Keratinocyte (primary cell): ENCODE results near the gene DSCAML1. TPM values are rescaled to one million over a fixed set of nuclear protein-coding genes. Genes with fewer than 3 reads are reported as not detected.

ENCODE experiments used
- DNase-seq: peaks from one replicate; pipeline ENCODE4 v3.0.0-alpha.2; 2011; ENCODE audit warnings: low read depth, missing footprints, low spot score
- FAIRE-seq: peaks from 2 replicates; lab custom pipeline; 2011; peaks lifted over from hg19 to GRCh38; lab: Jason Lieb, UNC
- H2AFZ ChIP-seq: 2 replicates; pipeline ENCODE4 v1.6.0; 2012; ENCODE audit warnings: low read length, control low read depth, inconsistent platforms; ENCODE audit not compliant: control insufficient read depth
- H3K27ac ChIP-seq: 2 replicates; pipeline ENCODE4 v1.5.1; 2011; ENCODE audit warnings: low read length; ENCODE audit not compliant: control insufficient read depth, insufficient read depth
- H3K27me3 ChIP-seq: 3 replicates; pipeline ENCODE4 v1.6.0; 2011; ENCODE audit warnings: low read length; ENCODE audit not compliant: control insufficient read depth, insufficient read depth; ENCODE audit errors: extremely low read depth
- H3K36me3 ChIP-seq, 2 experiments: 2 replicates in 1 of 2; 3 replicates in 1 of 2; pipeline ENCODE4 v1.5.1; 2011; ENCODE audit warnings: low read length in 2 of 2, mild to moderate bottlenecking in 1 of 2; ENCODE audit not compliant: control insufficient read depth in 2 of 2, insufficient read depth in 2 of 2; ENCODE audit errors: extremely low read depth in 1 of 2
- H3K4me1 ChIP-seq: 3 replicates; pipeline ENCODE4 v1.5.1; 2011; ENCODE audit warnings: low read length; ENCODE audit not compliant: control insufficient read depth, insufficient read depth; ENCODE audit errors: extremely low read depth
- H3K4me2 ChIP-seq: 3 replicates; pipeline ENCODE4 v1.6.0; 2011; ENCODE audit warnings: low read depth, low read length; ENCODE audit not compliant: control insufficient read depth, insufficient read depth; ENCODE audit errors: extremely low read depth
- H3K4me3 ChIP-seq, 3 experiments: fragments of 200-600 bp in 1 of 3; sonication (generic) in 1 of 3; 2 replicates in 2 of 3; 3 replicates in 1 of 3; pipeline ENCODE4 v1.5.1; 2011 to 2016; ENCODE audit warnings: low read length in 3 of 3, mild to moderate bottlenecking in 3 of 3, control low read depth in 2 of 3, inconsistent platforms in 1 of 3, low read depth in 1 of 3, mixed read lengths in 1 of 3, mixed run types in 1 of 3, moderate library complexity in 1 of 3; ENCODE audit not compliant: control insufficient read depth in 2 of 3, insufficient read depth in 2 of 3; ENCODE audit errors: extremely low read depth in 1 of 3
- H3K79me2 ChIP-seq: 2 replicates; pipeline ENCODE4 v1.6.0; 2012; ENCODE audit warnings: low read length; ENCODE audit not compliant: control insufficient read depth, insufficient read depth
- H3K9ac ChIP-seq: 3 replicates; pipeline ENCODE4 v1.6.0; 2011; ENCODE audit warnings: low read length; ENCODE audit not compliant: control insufficient read depth, insufficient read depth; ENCODE audit errors: extremely low read depth
- H3K9me1 ChIP-seq: 3 replicates; pipeline ENCODE4 v1.6.0; 2011; ENCODE audit warnings: low read length; ENCODE audit not compliant: control insufficient read depth, insufficient read depth; ENCODE audit errors: extremely low read depth
- H3K9me3 ChIP-seq: 2 replicates; pipeline ENCODE4 v1.5.1; 2012; ENCODE audit warnings: low read depth, low read length; ENCODE audit not compliant: control insufficient read depth
- H4K20me1 ChIP-seq: 3 replicates; pipeline ENCODE4 v1.6.0; 2011; ENCODE audit warnings: low read length; ENCODE audit not compliant: control insufficient read depth, insufficient read depth; ENCODE audit errors: extremely low read depth
- CTCF ChIP-seq, 3 experiments: IDR thresholded peaks in 1 of 3; conservative IDR thresholded peaks in 1 of 3; optimal IDR thresholded peaks in 1 of 3; 2 replicates in 2 of 3; 3 replicates in 1 of 3; pipeline versions ENCODE3 to v1.5.1; 2011; ENCODE audit warnings: low read length in 3 of 3, mild to moderate bottlenecking in 3 of 3, moderate library complexity in 2 of 3, control low read depth in 1 of 3, inconsistent platforms in 1 of 3; ENCODE audit not compliant: insufficient read depth in 2 of 3; ENCODE audit errors: extremely low read depth in 1 of 3
- EZH2 ChIP-seq: IDR thresholded peaks from one replicate; pipeline ENCODE4 v1.6.1; 2012; ENCODE audit warnings: inconsistent platforms, mild to moderate bottlenecking, low read length, moderate library complexity
- dilution Hi-C: fragments of 300-500 bp; cut with MboI; formaldehyde crosslinking; loops from one replicate; pipeline ENCODE4 v1.7.0; 2020; ENCODE audit warnings: low sequenced_read_pairs; ENCODE audit not compliant: extremely low pct_ligation_motif_present
- polyA plus RNA-seq, 5 experiments: library from polyadenylated mRNA; depleted of rRNA in 3 of 5; stranded (reverse) in 3 of 5; stranded (forward) in 1 of 5; unstranded in 1 of 5; fragments of >200 nt; gene quantifications; 1 replicate in 1 of 5; 2 replicates in 3 of 5; 3 replicates in 1 of 5; pipeline versions ENCODE4 v1.2.1 to v1.2.3, GENCODE V29; 2011 to 2012; ENCODE audit warnings: missing spikeins in 2 of 5, low read depth in 1 of 5, low replicate concordance in 1 of 5

The DSCAML1 gene
- polyA plus RNA-seq, 1 donor (not counting 4 experiments of a cell fraction or from before 2014, with no cell fraction given), result not detected

- no peaks in the 10 kb centered on the region for H3K79me2 ChIP-seq
- no peaks in the 10 kb centered on the region for H3K9me3 ChIP-seq
- dilution Hi-C loops, result no loop called here
- no peak for DNase-seq
- H3K27me3 ChIP-seq, result peaks cover 25% of the 10 kb centered on the region
- no peaks in the 10 kb centered on the region for H3K36me3 ChIP-seq
- H4K20me1 ChIP-seq, result no peaks in the 10 kb centered on the region
- no peak overlapping the region for H3K27ac ChIP-seq
- no peak overlapping the region for H2AFZ ChIP-seq
- no peak overlapping the region for H3K9ac ChIP-seq
- TF ChIP-seq EZH2 (no peak), CTCF (optimal IDR thresholded peaks at IDR 0.05 in 1 of 3, IDR thresholded peaks at IDR 0.05 in 1 of 3, conservative IDR thresholded peaks at IDR 0.05 in 1 of 3; ENCODE audit: extremely low read depth in 1 of 3, insufficient read depth in 2 of 3, low read length in 3 of 3) (no peak)
- no peak overlapping the region for H3K4me2 ChIP-seq
- FAIRE-seq, result no peak
- H3K4me1 ChIP-seq, result no peaks in the 10 kb centered on the region
- no peaks in the 10 kb centered on the region for H3K9me1 ChIP-seq
- H3K4me3 ChIP-seq, result no peak overlapping the region
These were observed 10.7 kb downstream of the DSCAML1 start for GRCh38 chr11:117786135-117786870.

DNA sequence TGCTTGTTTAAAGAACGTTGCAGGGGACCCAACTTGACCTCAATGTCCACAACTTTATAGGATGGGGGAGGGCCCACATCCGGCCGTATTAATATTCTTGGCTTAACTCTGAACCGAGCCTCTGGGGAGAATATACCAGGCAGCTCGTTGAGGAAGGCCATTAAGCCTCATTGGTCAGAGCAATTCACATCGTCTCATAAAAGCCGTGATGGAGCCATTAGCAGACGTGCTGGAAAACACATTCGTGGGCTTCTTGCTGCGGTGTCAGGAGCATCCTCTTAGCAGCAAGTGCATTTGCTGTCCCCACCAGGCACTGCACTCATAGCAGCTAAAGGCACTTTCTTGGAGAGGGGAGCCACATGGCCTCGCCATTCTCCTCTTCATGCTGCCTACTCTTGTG is 14.9 kb downstream of the DSCAML1 start:
- no peak for TF ChIP-seq CTCF (optimal IDR thresholded peaks at IDR 0.05 in 1 of 3, IDR thresholded peaks at IDR 0.05 in 1 of 3, conservative IDR thresholded peaks at IDR 0.05 in 1 of 3; ENCODE audit: extremely low read depth in 1 of 3, insufficient read depth in 2 of 3, low read length in 3 of 3)
- TF ChIP-seq EZH2, result no peak

More for the DNA sequence above, 14.9 kb downstream of the DSCAML1 start:
- no peak for FAIRE-seq
- Histone ChIP-seq H3K4me3 (no peak overlapping the region), H3K79me2 (no peaks in the 10 kb centered on the region), H3K9me1 (no peaks in the 10 kb centered on the region), H4K20me1 (peaks cover under 1% of the 10 kb centered on the region), H3K4me2 (no peak overlapping the region), H2AFZ (no peak overlapping the region), H3K27me3 (peaks cover 41% of the 10 kb centered on the region), H3K9ac (no peak overlapping the region), H3K27ac (no peak overlapping the region), H3K36me3 (no peaks in the 10 kb centered on the region), H3K9me3 (no peaks in the 10 kb centered on the region), H3K4me1 (no peaks in the 10 kb centered on the region)
- no peak for DNase-seq
- dilution Hi-C loops, result no loop called here
